GM12864 (cell line): ENCODE measurements around the gene ZNF91.
"Not testable (repeated sequence)": the region's sequence is repeated elsewhere in the genome, so short reads cannot be mapped to it uniquely, and the experiment has no call there.

Experiments
- DNase-seq: peaks from one replicate; pipeline ENCODE4 v3.0.0-alpha.2; 2011; ENCODE audit warnings: low read depth
- H3K4me3 ChIP-seq: 2 replicates; pipeline ENCODE4 v1.5.1; 2011; ENCODE audit warnings: mild to moderate bottlenecking, low read depth, low read length, control low read depth
- CTCF ChIP-seq: IDR thresholded peaks from 2 replicates; pipeline ENCODE4 v1.5.1; 2011; ENCODE audit warnings: low read depth, mild to moderate bottlenecking, moderate library complexity, low read length, control low read depth, inconsistent platforms; ENCODE audit errors: missing control alignments

Gene ZNF91

GRCh38 chr19:23309926-23310325 is 85.3 kb downstream of the ZNF91 start:
- no peak for TF ChIP-seq CTCF
- DNase-seq: no peak
- H3K4me3 ChIP-seq: no peak overlapping the region

- H3K4me3 ChIP-seq: no peak overlapping the region
- no peak for TF ChIP-seq CTCF
- DNase-seq: no peak
These were observed 89.7 kb downstream of the ZNF91 start for GRCh38 chr19:23305555-23305954.

GRCh38 chr19:23304238-23304637 is 91.0 kb downstream of the ZNF91 start:
- no peak for DNase-seq
- H3K4me3 ChIP-seq: no peak overlapping the region
- TF ChIP-seq CTCF: no peak

- no peak overlapping the region for H3K4me3 ChIP-seq
- no peak for DNase-seq
- TF ChIP-seq CTCF: no peak
These were observed 101.1 kb downstream of the ZNF91 start for GRCh38 chr19:23294141-23294540.

- not testable (repeated sequence) for DNase-seq
These were observed 105.3 kb downstream of the ZNF91 start for GRCh38 chr19:23289966-23290365.

More at GRCh38 chr19:23289966-23290365, 105.3 kb downstream of the ZNF91 start:
- not testable (repeated sequence) for H3K4me3 ChIP-seq
